T-helper 2 cell treated with Interferon-gamma antibody and Interleukin-4, amounts not matched to agents 5 μg/mL and 100 μg/mL, for 36 hours (primary cell): ENCODE results near the gene KLHL36.
A peak's percentile ranks its signal among the peaks of the same experiment; 100 is the strongest.

Experiments used
- DNase-seq: peaks from one replicate; pipeline ENCODE4 v3.0.0; 2021; ENCODE audit warnings: low spot score
- H3K27ac Mint-ChIP-seq: one replicate; pipeline ENCODE4 v1.8.0; 2021; ENCODE audit warnings: mild to moderate bottlenecking, mixed read lengths
- H3K27me3 Mint-ChIP-seq: one replicate; pipeline ENCODE4 v1.8.0; 2021; ENCODE audit warnings: low read depth, mixed read lengths
- H3K36me3 Mint-ChIP-seq: one replicate; pipeline ENCODE4 v1.8.0; 2021; ENCODE audit warnings: low read depth, mixed read lengths
- H3K4me1 Mint-ChIP-seq: one replicate; pipeline ENCODE4 v1.8.0; 2021; ENCODE audit warnings: low read depth, mixed read lengths
- H3K4me3 Mint-ChIP-seq: one replicate; pipeline ENCODE4 v1.8.0; 2022; ENCODE audit warnings: mild to moderate bottlenecking, moderate library complexity, mixed read lengths
- H3K9me3 Mint-ChIP-seq: one replicate; pipeline ENCODE4 v1.8.0; 2021; ENCODE audit warnings: mixed read lengths

The KLHL36 gene

DNA sequence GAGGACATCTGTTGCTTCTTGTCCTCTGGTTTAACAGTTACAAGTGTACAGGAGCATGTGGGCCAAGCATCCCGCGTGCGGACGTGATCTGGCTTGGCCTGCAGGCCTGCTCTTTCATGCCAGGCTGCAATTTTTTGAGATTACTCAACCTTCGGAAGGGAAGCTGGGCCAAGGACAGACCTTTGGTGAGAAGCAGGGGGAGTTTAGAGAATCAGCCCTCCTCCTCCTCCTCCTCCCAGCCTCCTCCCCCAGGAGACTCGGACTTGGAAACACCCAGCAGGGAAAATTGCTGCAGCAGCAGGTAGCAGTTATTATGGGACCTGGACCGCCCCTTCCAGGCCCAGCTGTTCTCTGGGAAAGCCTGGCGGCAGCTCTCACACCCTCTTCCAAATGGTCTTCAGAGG lies 5.1 kb upstream of the KLHL36 start:
- no peaks in the 10 kb centered on the region for H3K36me3 Mint-ChIP-seq
- no peaks in the 10 kb centered on the region for H3K9me3 Mint-ChIP-seq
- DNase-seq: no peak
- no peak overlapping the region for H3K27ac Mint-ChIP-seq
- no peak overlapping the region for H3K4me3 Mint-ChIP-seq
- H3K4me1 Mint-ChIP-seq: peaks cover 44% of the 10 kb centered on the region
- H3K27me3 Mint-ChIP-seq: peaks cover 23% of the 10 kb centered on the region

- no peak overlapping the region for H3K4me3 Mint-ChIP-seq
- peaks cover 41% of the 10 kb centered on the region for H3K4me1 Mint-ChIP-seq
- DNase-seq: no peak
- H3K9me3 Mint-ChIP-seq: no peaks in the 10 kb centered on the region
- H3K27ac Mint-ChIP-seq: peak overlapping the region; percentile 53
- H3K36me3 Mint-ChIP-seq: no peaks in the 10 kb centered on the region
- H3K27me3 Mint-ChIP-seq: peaks cover 23% of the 10 kb centered on the region
These were observed 4.6 kb upstream of the KLHL36 start for GRCh38 chr16:84643674-84644073.

GRCh38 chr16:84648595-84649510 lies 542 bp downstream of the KLHL36 start:
- Mint-ChIP-seq H3K9me3 (no peaks in the 10 kb centered on the region), H3K27me3 (peaks cover 22% of the 10 kb centered on the region), H3K27ac (peak overlapping the region; percentile 76), H3K4me1 (peaks cover 40% of the 10 kb centered on the region), H3K4me3 (peak overlapping the region; percentile 81), H3K36me3 (peaks cover 29% of the 10 kb centered on the region)
- peak; percentile 46 for DNase-seq

DNA sequence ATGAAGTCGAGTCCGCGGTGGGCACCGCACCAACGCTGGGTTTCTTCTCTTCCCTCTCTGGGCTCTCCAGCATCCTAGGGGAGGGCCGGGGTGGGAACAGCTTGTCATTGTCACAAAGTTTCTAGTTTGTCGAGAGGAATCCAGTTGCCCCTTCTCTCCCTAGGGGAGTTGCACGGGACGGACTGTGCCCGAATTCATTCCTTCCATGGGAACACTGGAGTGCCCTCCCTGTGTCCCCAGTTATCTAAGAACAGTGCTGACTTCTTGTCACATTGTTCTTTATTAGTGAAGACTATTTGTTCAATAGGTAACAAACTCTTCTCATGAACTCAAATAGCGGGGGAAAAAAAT lies 1.2 kb downstream of the KLHL36 start:
- peaks cover 38% of the 10 kb centered on the region for H3K4me1 Mint-ChIP-seq

GRCh38 chr16:84650062-84650991 lies 2.0 kb downstream of the KLHL36 start:
- H3K9me3 Mint-ChIP-seq: no peaks in the 10 kb centered on the region
- H3K4me1 Mint-ChIP-seq: peaks cover 40% of the 10 kb centered on the region
- DNase-seq: no peak
- H3K4me3 Mint-ChIP-seq: peak overlapping the region; percentile 79
- H3K27ac Mint-ChIP-seq: peak overlapping the region; percentile 43
- peaks cover 40% of the 10 kb centered on the region for H3K36me3 Mint-ChIP-seq
- peaks cover 12% of the 10 kb centered on the region for H3K27me3 Mint-ChIP-seq

More for the DNA sequence above, 1.2 kb downstream of the KLHL36 start:
- DNase-seq: no peak
- peaks cover 16% of the 10 kb centered on the region for H3K27me3 Mint-ChIP-seq
- H3K36me3 Mint-ChIP-seq: peaks cover 35% of the 10 kb centered on the region
- H3K4me3 Mint-ChIP-seq: peak overlapping the region; percentile 81
- no peaks in the 10 kb centered on the region for H3K9me3 Mint-ChIP-seq
- peak overlapping the region; percentile 65 for H3K27ac Mint-ChIP-seq

GRCh38 chr16:84652566-84652965 lies 4.3 kb downstream of the KLHL36 start:
- Mint-ChIP-seq H3K27ac (no peak overlapping the region), H3K4me3 (peak overlapping the region; percentile 4), H3K4me1 (peaks cover 42% of the 10 kb centered on the region), H3K36me3 (peaks cover 42% of the 10 kb centered on the region), H3K9me3 (no peaks in the 10 kb centered on the region), H3K27me3 (peaks cover 2% of the 10 kb centered on the region)
- no peak for DNase-seq

GRCh38 chr16:84654238-84654637 lies 5.9 kb downstream of the KLHL36 start:
- Mint-ChIP-seq H3K27me3 (no peaks in the 10 kb centered on the region), H3K4me1 (peaks cover 39% of the 10 kb centered on the region), H3K27ac (peak overlapping the region; percentile 7), H3K36me3 (peaks cover 58% of the 10 kb centered on the region), H3K9me3 (no peaks in the 10 kb centered on the region), H3K4me3 (no peak overlapping the region)
- DNase-seq: no peak

DNA sequence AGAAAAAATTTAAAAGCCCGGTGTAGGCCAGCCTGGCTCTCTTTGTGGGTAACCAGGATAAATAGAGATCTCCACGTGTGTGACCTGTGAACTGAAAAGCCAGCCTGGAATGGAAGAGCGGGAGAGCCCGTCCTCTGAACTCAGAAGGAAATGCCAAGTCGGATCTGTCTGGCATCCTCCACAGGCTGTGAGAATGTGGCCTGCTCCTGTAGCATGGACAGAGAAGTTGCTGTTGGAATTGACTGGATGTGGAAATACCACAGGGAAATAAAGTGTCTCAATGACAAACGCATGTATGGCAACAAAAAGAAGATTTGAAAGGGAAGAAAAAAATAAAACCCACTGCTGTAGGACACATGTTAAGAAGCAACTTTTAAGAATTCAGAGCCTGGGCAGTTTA lies 6.7 kb downstream of the KLHL36 start:
- Mint-ChIP-seq H3K9me3 (no peaks in the 10 kb centered on the region), H3K27me3 (no peaks in the 10 kb centered on the region), H3K4me1 (peaks cover 38% of the 10 kb centered on the region), H3K27ac (peak overlapping the region; percentile 41), H3K4me3 (no peak overlapping the region), H3K36me3 (peaks cover 57% of the 10 kb centered on the region)
- no peak for DNase-seq

DNA sequence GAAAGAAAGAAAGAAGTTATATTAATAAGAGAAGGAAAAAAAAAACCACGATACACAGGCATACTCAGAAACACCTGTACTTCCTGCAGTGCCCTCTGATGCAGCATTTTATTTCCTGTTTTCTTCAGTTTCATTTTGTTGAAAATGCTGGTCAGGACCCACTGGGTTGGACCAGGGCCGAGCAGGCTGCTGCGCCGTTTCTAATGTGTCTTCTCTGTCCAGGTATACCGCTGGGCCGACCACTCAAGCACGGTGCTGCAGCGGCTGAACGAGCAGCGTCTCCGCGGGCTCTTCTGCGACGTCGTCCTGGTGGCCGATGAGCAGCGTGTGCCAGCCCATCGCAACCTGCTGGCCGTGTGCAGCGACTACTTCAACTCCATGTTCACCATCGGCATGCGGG lies 8.3 kb downstream of the KLHL36 start:
- Mint-ChIP-seq H3K4me1 (peaks cover 23% of the 10 kb centered on the region), H3K27me3 (no peaks in the 10 kb centered on the region), H3K9me3 (no peaks in the 10 kb centered on the region), H3K27ac (peak overlapping the region; percentile 38), H3K36me3 (peaks cover 49% of the 10 kb centered on the region), H3K4me3 (peak overlapping the region; percentile 55)
- DNase-seq: no peak

DNA sequence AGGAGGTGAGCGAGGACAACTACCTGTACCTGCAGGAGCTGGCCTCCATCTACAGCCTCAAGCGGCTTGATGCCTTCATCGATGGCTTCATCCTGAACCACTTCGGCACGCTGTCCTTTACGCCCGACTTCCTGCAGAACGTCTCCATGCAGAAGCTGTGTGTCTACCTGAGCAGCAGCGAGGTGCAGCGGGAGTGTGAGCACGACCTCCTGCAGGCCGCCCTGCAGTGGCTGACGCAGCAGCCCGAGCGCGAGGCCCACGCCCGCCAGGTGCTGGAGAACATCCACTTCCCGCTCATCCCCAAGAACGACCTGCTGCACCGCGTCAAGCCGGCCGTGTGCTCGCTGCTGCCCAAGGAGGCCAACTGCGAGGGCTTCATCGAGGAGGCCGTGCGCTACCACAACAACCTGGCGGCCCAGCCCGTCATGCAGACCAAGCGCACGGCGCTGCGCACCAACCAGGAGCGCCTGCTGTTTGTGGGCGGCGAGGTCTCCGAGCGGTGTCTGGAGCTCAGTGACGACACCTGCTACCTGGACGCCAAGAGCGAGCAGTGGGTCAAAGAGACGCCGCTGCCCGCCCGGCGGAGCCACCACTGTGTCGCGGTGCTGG lies 9.0 kb downstream of the KLHL36 start:
- no peak for DNase-seq
- Mint-ChIP-seq H3K27me3 (no peaks in the 10 kb centered on the region), H3K4me1 (peaks cover 19% of the 10 kb centered on the region), H3K9me3 (no peaks in the 10 kb centered on the region), H3K4me3 (no peak overlapping the region), H3K36me3 (peaks cover 49% of the 10 kb centered on the region), H3K27ac (no peak overlapping the region)

DNA sequence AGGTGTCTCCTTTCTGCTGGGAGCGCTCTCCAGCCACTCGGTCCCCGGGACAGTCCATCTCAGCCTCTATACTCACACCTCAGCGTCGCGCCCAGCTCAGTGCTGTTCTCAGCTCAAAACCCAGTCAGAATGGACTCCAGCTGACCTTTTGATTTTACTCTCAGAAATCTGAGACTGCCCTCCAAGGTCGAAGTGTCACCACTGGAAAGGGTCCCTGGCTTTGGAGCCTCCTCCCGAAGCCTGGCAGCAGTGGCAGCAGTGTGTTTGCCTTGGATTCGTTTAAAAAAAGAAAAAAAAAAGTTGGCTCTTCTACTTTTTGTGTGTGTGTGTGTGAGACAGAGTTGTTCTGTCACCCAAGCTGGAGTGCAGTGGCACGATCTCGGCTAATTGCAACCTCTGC lies 10.4 kb downstream of the KLHL36 start:
- no peaks in the 10 kb centered on the region for H3K27me3 Mint-ChIP-seq
- no peak for DNase-seq
- H3K36me3 Mint-ChIP-seq: peaks cover 50% of the 10 kb centered on the region
- peaks cover 13% of the 10 kb centered on the region for H3K4me1 Mint-ChIP-seq
- H3K27ac Mint-ChIP-seq: no peak overlapping the region
- no peaks in the 10 kb centered on the region for H3K9me3 Mint-ChIP-seq
- no peak overlapping the region for H3K4me3 Mint-ChIP-seq

- no peaks in the 10 kb centered on the region for H3K9me3 Mint-ChIP-seq
- peaks cover 13% of the 10 kb centered on the region for H3K4me1 Mint-ChIP-seq
- H3K27ac Mint-ChIP-seq: no peak overlapping the region
These were observed 11.5 kb downstream of the KLHL36 start for GRCh38 chr16:84659656-84660300.

GRCh38 chr16:84660973-84661372 lies 12.7 kb downstream of the KLHL36 start:
- H3K36me3 Mint-ChIP-seq: peaks cover 52% of the 10 kb centered on the region
- no peak overlapping the region for H3K4me3 Mint-ChIP-seq
- H3K27ac Mint-ChIP-seq: no peak overlapping the region
- no peak for DNase-seq
- no peaks in the 10 kb centered on the region for H3K27me3 Mint-ChIP-seq
- no peaks in the 10 kb centered on the region for H3K9me3 Mint-ChIP-seq
- peaks cover 8% of the 10 kb centered on the region for H3K4me1 Mint-ChIP-seq

More at GRCh38 chr16:84659656-84660300, 11.5 kb downstream of the KLHL36 start:
- H3K27me3 Mint-ChIP-seq: no peaks in the 10 kb centered on the region
- no peak overlapping the region for H3K4me3 Mint-ChIP-seq
- no peak for DNase-seq
- peaks cover 54% of the 10 kb centered on the region for H3K36me3 Mint-ChIP-seq
